AG10803 (cell line): ENCODE data around the gene MMADHC.

Experiments used
- DNase-seq: peaks from one replicate; pipeline ENCODE4 v3.0.0; 2010; ENCODE audit warnings: low read depth
- H3K4me3 ChIP-seq: 2 replicates; pipeline ENCODE4 v1.5.1; 2011; ENCODE audit warnings: mild to moderate bottlenecking, low read length, control low read depth
- TF ChIP-seq, protein P1 (sequence below): conservative IDR thresholded peaks from 2 replicates; pipeline ENCODE4 v1.5.1; 2011; ENCODE audit warnings: mild to moderate bottlenecking, low read length, control low read depth, inconsistent platforms

Gene MMADHC

DNA sequence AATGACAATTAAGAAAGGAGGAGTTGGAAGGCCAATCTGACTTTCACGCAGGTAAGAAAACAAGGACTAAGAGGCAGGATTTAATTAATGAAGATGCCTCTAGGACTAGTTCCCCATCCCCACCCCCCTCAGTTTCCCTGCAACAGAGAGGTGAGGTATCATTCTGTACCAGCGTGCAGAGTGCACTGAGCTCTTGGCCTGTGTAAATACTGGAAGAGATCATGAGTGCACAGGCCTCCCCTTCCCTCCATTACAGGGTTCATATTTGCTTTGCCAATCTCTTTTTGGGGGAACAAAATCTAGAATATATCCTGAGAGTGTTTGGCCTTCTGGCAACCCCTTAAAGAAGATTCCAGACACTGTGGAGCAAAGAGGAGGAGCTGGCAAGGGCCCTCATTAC, 60.9 kb downstream of the MMADHC start:
- no peak overlapping the region for H3K4me3 ChIP-seq
- TF ChIP-seq, protein P1, sequence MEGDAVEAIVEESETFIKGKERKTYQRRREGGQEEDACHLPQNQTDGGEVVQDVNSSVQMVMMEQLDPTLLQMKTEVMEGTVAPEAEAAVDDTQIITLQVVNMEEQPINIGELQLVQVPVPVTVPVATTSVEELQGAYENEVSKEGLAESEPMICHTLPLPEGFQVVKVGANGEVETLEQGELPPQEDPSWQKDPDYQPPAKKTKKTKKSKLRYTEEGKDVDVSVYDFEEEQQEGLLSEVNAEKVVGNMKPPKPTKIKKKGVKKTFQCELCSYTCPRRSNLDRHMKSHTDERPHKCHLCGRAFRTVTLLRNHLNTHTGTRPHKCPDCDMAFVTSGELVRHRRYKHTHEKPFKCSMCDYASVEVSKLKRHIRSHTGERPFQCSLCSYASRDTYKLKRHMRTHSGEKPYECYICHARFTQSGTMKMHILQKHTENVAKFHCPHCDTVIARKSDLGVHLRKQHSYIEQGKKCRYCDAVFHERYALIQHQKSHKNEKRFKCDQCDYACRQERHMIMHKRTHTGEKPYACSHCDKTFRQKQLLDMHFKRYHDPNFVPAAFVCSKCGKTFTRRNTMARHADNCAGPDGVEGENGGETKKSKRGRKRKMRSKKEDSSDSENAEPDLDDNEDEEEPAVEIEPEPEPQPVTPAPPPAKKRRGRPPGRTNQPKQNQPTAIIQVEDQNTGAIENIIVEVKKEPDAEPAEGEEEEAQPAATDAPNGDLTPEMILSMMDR: no peak
- no peak for DNase-seq

DNA sequence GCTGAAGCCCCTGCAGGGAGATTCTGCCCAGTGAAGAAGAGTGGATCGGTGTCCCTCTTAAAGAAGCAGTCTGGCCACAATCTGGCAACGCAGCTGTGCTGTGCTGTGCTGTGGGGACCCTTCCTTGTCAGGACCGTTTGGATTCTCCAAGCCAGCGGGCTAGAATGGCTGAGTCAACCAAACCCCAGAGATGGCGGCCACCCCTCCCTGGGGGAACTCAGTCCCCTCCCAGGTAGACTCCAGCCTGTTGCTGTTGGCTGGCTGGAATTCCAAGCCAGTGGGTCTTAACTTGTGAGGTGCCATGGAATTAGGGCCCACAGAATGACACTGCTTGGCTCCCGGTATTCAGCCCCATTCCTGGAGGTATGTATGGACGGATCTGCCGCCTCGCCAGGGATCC, 62.3 kb downstream of the MMADHC start:
- no peak overlapping the region for H3K4me3 ChIP-seq
- TF ChIP-seq, protein P1: no peak
- no peak for DNase-seq
